GM03348 (cell line): ENCODE results near the gene PIPOX.
A peak's percentile ranks its signal among the peaks of the same experiment; 100 is the strongest.

ENCODE experiments used
- DNase-seq: peaks from one replicate; pipeline ENCODE4 v3.0.0; 2012; ENCODE audit warnings: low spot score

Gene PIPOX

GRCh38 chr17:29019475-29020181 is 23.3 kb upstream of the PIPOX start:
- DNase-seq, result no peak

GRCh38 chr17:29020576-29020975 is 22.4 kb upstream of the PIPOX start:
- DNase-seq, result no peak

- DNase-seq, result no peak
Observed at GRCh38 chr17:29021226-29021625, 21.7 kb upstream of the PIPOX start.

GRCh38 chr17:29022074-29022473 is 20.9 kb upstream of the PIPOX start:
- DNase-seq, result no peak

GRCh38 chr17:29024316-29024952 is 18.5 kb upstream of the PIPOX start:
- DNase-seq, result no peak

GRCh38 chr17:29031488-29031887 is 11.5 kb upstream of the PIPOX start:
- DNase-seq, result no peak

GRCh38 chr17:29032013-29032856 is 10.7 kb upstream of the PIPOX start:
- DNase-seq, result no peak

GRCh38 chr17:29032857-29033197 is 10.1 kb upstream of the PIPOX start:
- no peak for DNase-seq

GRCh38 chr17:29034510-29034909 is 8.4 kb upstream of the PIPOX start:
- DNase-seq, result no peak

- DNase-seq, result no peak
Observed at GRCh38 chr17:29036584-29036983, 6.4 kb upstream of the PIPOX start.

GRCh38 chr17:29037739-29038084 is 5.2 kb upstream of the PIPOX start:
- DNase-seq, result no peak

GRCh38 chr17:29038085-29038795 is 4.7 kb upstream of the PIPOX start:
- no peak for DNase-seq

GRCh38 chr17:29039764-29040598 is 3.0 kb upstream of the PIPOX start:
- peak; percentile 86 for DNase-seq

- DNase-seq, result no peak
Observed at GRCh38 chr17:29041091-29041490, 1.9 kb upstream of the PIPOX start.

- DNase-seq, result no peak
Observed at GRCh38 chr17:29041571-29041970, 1.4 kb upstream of the PIPOX start.

- no peak for DNase-seq
Observed at GRCh38 chr17:29042026-29042678, 789 bp upstream of the PIPOX start.

GRCh38 chr17:29043539-29044145 is 701 bp downstream of the PIPOX start:
- DNase-seq, result no peak

GRCh38 chr17:29045026-29045425 is 2.1 kb downstream of the PIPOX start:
- DNase-seq, result no peak

GRCh38 chr17:29045734-29046472 is 3.0 kb downstream of the PIPOX start:
- DNase-seq, result no peak

GRCh38 chr17:29046473-29046839 is 3.5 kb downstream of the PIPOX start:
- peak; percentile 45 for DNase-seq
